Tibial artery (tissue), 4 donors: Measurements from ENCODE around the gene SP9.

Experiments
- DNase-seq, 2 donors: peaks; one replicate each; pipeline ENCODE4 v3.0.0-alpha.2; 2019
- H3K27ac ChIP-seq, 2 donors: fragments of 200-600 bp; sonication (generic) in 1 of 2; 1 replicate in 1 of 2; 2 replicates in 1 of 2; pipeline ENCODE4 v1.5.1; 2018 to 2019; ENCODE audit warnings: mild to moderate bottlenecking in 1 of 2
- H3K27me3 ChIP-seq, 2 donors: fragments of 200-600 bp; sonication (generic) in 1 of 2; one replicate each; pipeline versions ENCODE4 v1.5.1 to v1.6.0; 2016 to 2019
- H3K36me3 ChIP-seq, 3 donors: fragments of 200-600 bp; sonication (generic) in 2 of 3; one replicate each; pipeline ENCODE4 v1.5.1; 2016 to 2019; ENCODE audit warnings: mild to moderate bottlenecking in 2 of 3
- H3K4me1 ChIP-seq, 4 donors: fragments of 200-600 bp; sonication (generic) in 2 of 4; 1 replicate in 3 of 4; 2 replicates in 1 of 4; pipeline ENCODE4 v1.5.1; 2016 to 2019
- H3K4me3 ChIP-seq, 2 donors: fragments of 200-600 bp; sonication (generic) in 1 of 2; 1 replicate in 1 of 2; 2 replicates in 1 of 2; pipeline ENCODE4 v1.5.1; 2018 to 2019; ENCODE audit warnings: mild to moderate bottlenecking in 2 of 2
- H3K9me3 ChIP-seq, 3 donors: fragments of 200-600 bp; sonication (generic) in 1 of 3; one replicate each; pipeline ENCODE4 v1.5.1; 2016 to 2019
- intact Hi-C: fragments of 100-400 bp; cut with DNase I; formaldehyde crosslinking; loops from one replicate; pipeline ENCODE4 v1.15.0; 2023; ENCODE audit warnings: low total_unique reads
- TF ChIP-seq, protein P1 (sequence below), 2 experiments: fragments of 200-600 bp in 1 of 2; fragments of 450-650 bp in 1 of 2; IDR thresholded peaks; one replicate each; pipeline ENCODE4 v1.5.1; 2017 to 2019; ENCODE audit warnings: antibody characterized with exemption in 2 of 2, mild to moderate bottlenecking in 1 of 2, moderate library complexity in 1 of 2

The SP9 gene

DNA sequence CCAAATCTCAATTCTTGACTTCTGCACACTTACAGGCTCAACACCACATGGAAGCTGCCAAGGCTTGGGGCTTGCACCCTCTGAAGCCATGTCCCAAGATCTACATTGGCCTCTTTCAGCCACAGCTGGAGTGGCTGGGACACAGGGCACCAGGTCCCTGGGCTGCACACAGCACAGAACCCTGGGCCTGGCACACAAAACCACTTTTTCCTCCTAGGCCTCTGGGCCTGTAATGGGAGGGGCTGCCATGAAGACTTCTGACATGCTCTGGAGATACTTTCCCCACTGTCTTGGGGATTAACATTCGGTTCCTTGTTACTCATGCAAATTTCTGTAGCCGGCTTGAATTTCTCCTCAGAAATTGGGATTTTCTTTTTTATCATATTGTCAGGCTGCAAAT lies 29.9 kb downstream of the SP9 start:
- DNase-seq: no peak
- Histone ChIP-seq H3K27me3 (no peaks in the 10 kb centered on the region), H3K27ac (no peak overlapping the region), H3K4me1 (no peaks in the 10 kb centered on the region), H3K4me3 (no peak overlapping the region), H3K36me3 (peaks cover 29 to 71% (median 41%) of the 10 kb centered on the region in 3 donors), H3K9me3 (no peaks in the 10 kb centered on the region)
- TF ChIP-seq, protein P1, sequence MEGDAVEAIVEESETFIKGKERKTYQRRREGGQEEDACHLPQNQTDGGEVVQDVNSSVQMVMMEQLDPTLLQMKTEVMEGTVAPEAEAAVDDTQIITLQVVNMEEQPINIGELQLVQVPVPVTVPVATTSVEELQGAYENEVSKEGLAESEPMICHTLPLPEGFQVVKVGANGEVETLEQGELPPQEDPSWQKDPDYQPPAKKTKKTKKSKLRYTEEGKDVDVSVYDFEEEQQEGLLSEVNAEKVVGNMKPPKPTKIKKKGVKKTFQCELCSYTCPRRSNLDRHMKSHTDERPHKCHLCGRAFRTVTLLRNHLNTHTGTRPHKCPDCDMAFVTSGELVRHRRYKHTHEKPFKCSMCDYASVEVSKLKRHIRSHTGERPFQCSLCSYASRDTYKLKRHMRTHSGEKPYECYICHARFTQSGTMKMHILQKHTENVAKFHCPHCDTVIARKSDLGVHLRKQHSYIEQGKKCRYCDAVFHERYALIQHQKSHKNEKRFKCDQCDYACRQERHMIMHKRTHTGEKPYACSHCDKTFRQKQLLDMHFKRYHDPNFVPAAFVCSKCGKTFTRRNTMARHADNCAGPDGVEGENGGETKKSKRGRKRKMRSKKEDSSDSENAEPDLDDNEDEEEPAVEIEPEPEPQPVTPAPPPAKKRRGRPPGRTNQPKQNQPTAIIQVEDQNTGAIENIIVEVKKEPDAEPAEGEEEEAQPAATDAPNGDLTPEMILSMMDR (IDR thresholded peaks at IDR 0.05): no peak
- intact Hi-C loops: no loop called here

DNA sequence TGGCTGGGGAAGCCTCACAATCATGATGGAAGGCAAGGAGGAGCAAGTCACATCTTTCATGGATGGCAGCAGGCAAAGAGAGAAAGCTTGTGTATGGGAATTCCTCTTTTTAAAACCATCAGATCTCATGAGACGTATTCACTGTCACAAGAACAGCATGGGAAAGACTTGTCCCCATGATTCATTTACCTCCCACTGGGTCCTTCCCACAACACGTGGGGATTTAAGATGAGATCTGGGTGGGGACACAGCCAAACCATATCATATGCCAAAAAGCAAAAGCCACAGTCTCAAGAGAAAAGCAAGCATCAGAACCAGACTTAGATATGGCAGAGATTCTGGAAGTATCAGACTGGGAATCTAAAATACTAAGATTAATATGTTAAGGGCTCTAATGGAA lies 30.8 kb downstream of the SP9 start:
- intact Hi-C loops: no loop called here
- DNase-seq: no peak
- H3K4me3 ChIP-seq: no peak overlapping the region
- H3K9me3 ChIP-seq: no peaks in the 10 kb centered on the region
- H3K27me3 ChIP-seq: no peaks in the 10 kb centered on the region
- TF ChIP-seq, protein P1 (IDR thresholded peaks at IDR 0.05): no peak
- no peaks in the 10 kb centered on the region for H3K4me1 ChIP-seq
- peaks cover 25 to 81% (median 50%) of the 10 kb centered on the region in 3 donors for H3K36me3 ChIP-seq
- H3K27ac ChIP-seq: no peak overlapping the region

DNA sequence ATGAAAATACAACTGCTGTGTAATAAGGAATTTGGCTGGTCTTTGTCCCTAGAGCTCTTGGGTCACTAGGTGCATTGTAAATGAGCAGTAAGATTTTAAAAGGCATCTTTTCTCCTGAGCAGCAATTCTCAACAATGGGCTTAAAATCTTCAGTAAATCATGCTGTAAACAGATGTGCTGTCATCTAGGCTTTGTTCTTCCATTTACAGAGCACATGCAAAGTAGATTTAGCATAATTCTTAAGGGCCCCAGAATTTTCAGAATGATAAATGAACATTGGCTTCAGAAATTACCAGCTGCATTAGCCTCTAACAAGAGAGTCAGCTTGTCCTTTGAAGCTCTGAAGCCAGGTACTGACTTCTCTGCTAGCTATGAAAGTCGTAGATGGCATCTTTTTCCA lies 33.9 kb downstream of the SP9 start:
- no peak overlapping the region for H3K27ac ChIP-seq
- intact Hi-C loops: no loop called here
- TF ChIP-seq, protein P1 (IDR thresholded peaks at IDR 0.05): no peak

DNA sequence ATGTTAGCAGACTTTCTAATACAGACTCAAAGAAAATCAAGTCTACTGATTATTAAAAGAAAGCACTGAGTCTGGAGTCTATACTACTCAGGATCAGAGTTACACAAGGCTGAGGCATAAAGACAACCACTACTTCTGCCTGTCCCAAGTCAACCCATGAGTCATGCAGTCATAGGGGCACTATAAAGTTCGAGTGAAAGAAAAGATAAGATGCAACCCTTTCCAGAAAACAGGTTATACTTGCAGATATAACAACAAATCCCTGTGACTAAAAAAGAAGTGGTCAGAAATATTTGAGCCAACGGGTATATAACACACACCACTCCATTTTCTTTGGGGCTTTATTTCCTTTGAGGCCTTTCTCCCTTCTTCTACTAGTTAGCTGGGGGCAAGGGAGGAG lies 42.2 kb downstream of the SP9 start:
- intact Hi-C loops: no loop called here
- Histone ChIP-seq H3K27me3 (no peaks in the 10 kb centered on the region), H3K27ac (no peak overlapping the region), H3K9me3 (no peaks in the 10 kb centered on the region), H3K4me1 (no peaks in the 10 kb centered on the region), H3K4me3 (no peak overlapping the region), H3K36me3 (peaks cover 62 to 85% (median 63%) of the 10 kb centered on the region in 3 donors)
- TF ChIP-seq, protein P1 (IDR thresholded peaks at IDR 0.05): no peak
- no peak for DNase-seq

More for the DNA sequence above, 33.9 kb downstream of the SP9 start:
- H3K4me3 ChIP-seq: no peak overlapping the region
- no peaks in the 10 kb centered on the region for H3K4me1 ChIP-seq
- H3K36me3 ChIP-seq: peaks cover 32 to 75% (median 45%) of the 10 kb centered on the region in 3 donors
- no peaks in the 10 kb centered on the region for H3K9me3 ChIP-seq
- DNase-seq: no peak
- H3K27me3 ChIP-seq: no peaks in the 10 kb centered on the region

DNA sequence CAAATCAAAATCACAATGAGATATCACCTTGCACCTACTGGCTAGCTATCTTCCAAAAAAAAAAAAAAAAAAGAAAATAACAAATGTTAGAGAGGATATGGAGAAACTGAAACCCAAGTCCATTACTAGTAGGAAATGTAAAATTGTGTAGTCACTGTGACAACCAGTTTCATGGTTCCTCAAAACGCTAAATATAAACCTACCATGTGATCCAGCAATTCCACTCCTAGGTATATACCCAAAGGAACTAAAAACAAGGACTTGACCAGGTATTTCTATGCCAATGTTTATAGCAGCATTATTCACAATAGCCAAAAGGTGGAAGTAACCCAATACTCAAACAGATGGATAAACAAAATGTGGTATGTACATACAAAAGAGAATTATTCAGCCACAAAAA lies 49.0 kb downstream of the SP9 start:
- Histone ChIP-seq H3K36me3 (peaks cover 45 to 60% (median 53%) of the 10 kb centered on the region in 3 donors), H3K4me1 (no peaks in the 10 kb centered on the region), H3K27me3 (no peaks in the 10 kb centered on the region), H3K9me3 (no peaks in the 10 kb centered on the region), H3K27ac (no peak overlapping the region), H3K4me3 (no peak overlapping the region)
- intact Hi-C loops: no loop called here
- TF ChIP-seq, protein P1 (IDR thresholded peaks at IDR 0.05): no peak
- DNase-seq: no peak

DNA sequence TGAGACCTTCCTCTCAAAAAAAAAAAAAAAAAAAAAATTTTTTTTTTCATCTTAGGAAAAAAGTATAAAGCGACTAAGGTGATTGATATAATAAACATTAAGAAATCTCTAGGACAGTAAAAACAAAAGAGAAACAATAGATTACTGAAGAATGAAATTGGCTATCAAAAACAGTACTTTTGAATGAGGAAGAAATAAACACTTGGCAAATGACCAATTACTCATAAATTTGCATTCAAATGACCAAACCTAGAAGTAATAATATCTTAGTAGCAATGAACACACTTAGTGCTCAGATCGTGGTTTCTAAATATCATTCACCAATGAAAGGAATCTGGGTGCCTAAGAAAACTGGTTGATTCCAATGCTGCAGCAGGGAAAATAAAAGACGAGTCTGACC lies 50.4 kb downstream of the SP9 start:
- Histone ChIP-seq H3K9me3 (no peaks in the 10 kb centered on the region), H3K27ac (no peak overlapping the region), H3K4me1 (peaks cover 0 to 1% (median 0%) of the 10 kb centered on the region in 4 donors), H3K27me3 (no peaks in the 10 kb centered on the region), H3K36me3 (peaks cover 31 to 55% (median 41%) of the 10 kb centered on the region in 3 donors), H3K4me3 (no peak overlapping the region)
- TF ChIP-seq, protein P1 (IDR thresholded peaks at IDR 0.05): no peak
- DNase-seq: no peak
- intact Hi-C loops: no loop called here
